Calu3 (cell line): ENCODE data around the gene ZNF77. TPM values are rescaled to one million over a fixed set of nuclear protein-coding genes. Genes with fewer than 3 reads are reported as not detected.
"Not testable (repeated sequence)": the region's sequence is repeated elsewhere in the genome, so short reads cannot be mapped to it uniquely, and the experiment has no call there.

Experiments
- BruUV-seq: library from RNA; stranded (reverse); fragments of 400-500 nt; replicated peaks from 2 replicates; lab custom pipeline; 2021; lab: Mats Ljungman, UMichigan
- CTCF ChIA-PET: fragments of 300-600 bp; sonication (Branson Sonifier 250); formaldehyde crosslinking; loops from one replicate; lab custom pipeline; 2022; ENCODE audit warnings: antibody characterized with exemption; lab: Charles Lee
- DNase-seq: peaks from one replicate; pipeline ENCODE4 v3.0.0; 2022
- H3K27ac Mint-ChIP-seq: one replicate; pipeline ENCODE4 v1.8.0; 2022; ENCODE audit warnings: mixed read lengths; ENCODE audit not compliant: unreplicated experiment
- H3K27me3 Mint-ChIP-seq: one replicate; pipeline ENCODE4 v1.8.0; 2022; ENCODE audit warnings: mixed read lengths; ENCODE audit not compliant: unreplicated experiment
- H3K36me3 Mint-ChIP-seq: one replicate; pipeline ENCODE4 v1.8.0; 2022; ENCODE audit warnings: mild to moderate bottlenecking, moderate library complexity, mixed read lengths; ENCODE audit not compliant: insufficient read depth, unreplicated experiment
- H3K4me1 Mint-ChIP-seq: one replicate; pipeline ENCODE4 v1.8.0; 2022; ENCODE audit warnings: mild to moderate bottlenecking, low read depth, mixed read lengths; ENCODE audit not compliant: unreplicated experiment
- H3K4me3 Mint-ChIP-seq: one replicate; pipeline ENCODE4 v1.8.0; 2022; ENCODE audit warnings: mild to moderate bottlenecking, low read depth, moderate library complexity, mixed read lengths; ENCODE audit not compliant: unreplicated experiment
- H3K9me3 Mint-ChIP-seq: one replicate; pipeline ENCODE4 v1.8.0; 2022; ENCODE audit warnings: low read depth, mixed read lengths; ENCODE audit not compliant: unreplicated experiment
- intact Hi-C: fragments of 100-400 bp; cut with micrococcal nuclease; formaldehyde crosslinking; loops from one replicate; pipeline ENCODE4 v1.10.0; 2022; ENCODE audit not compliant: unreplicated experiment
- total RNA-seq: library from RNA; stranded (reverse); gene quantifications from 2 replicates; pipeline ENCODE4 v1.2.3, GENCODE V29; 2022
- TF ChIP-seq, protein P1 (sequence below): fragments of 200-600 bp; IDR thresholded peaks from one replicate; pipeline ENCODE4 v1.8.0; 2022; ENCODE audit warnings: antibody characterized with exemption; ENCODE audit not compliant: unreplicated experiment

The ZNF77 gene
- total RNA-seq, 1 experiment from 2014 or later: 5.0 TPM

DNA sequence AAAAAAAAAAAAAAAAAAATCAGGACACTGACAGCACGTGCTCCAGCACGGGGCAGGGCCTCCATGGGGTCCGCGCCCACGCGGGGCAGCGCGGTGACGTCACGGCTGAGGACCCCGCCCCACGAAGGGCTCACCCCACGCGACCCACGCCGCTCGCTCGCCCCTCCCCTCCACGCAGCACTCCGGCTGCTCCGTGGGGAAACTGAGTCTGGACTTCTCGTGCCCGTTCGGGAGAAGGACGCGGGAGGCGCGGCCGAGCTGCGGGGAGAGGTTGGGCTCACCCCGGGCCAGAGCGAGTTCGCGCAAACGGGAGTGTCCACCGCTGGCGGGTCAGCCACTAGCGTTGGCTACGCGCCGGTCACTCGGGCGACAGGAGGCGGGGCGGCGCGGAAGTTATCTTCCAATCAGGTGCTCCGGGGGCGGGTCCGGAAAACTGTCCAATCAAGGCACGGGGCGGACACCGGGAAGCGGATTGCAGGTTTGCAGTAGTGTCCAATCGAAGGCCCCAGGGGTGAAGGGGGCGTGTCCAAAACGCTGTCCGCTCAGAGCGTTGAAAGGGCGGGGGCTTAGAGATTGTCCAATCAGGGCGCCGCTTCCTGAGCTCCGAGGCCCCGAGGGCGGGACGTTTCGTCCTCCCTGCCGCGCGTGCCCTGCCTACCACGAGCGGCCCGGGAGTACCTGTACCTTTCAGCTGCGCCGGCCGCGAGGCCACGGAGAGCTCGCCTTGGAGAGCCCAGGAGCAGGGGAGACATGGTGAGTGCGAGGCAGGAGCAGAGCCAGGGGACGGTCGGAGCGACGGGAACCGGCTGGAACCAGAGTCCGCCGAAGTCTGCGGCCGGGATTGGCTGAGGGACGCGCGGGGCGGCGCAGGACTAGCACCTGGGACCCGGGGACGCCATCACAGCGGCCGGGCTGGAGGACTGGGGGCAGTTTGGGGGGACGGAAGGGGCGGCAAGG, 44.2 kb downstream of the ZNF77 start, which contains the start of gene ZNF57:
Gene ZNF57, plus strand, starts transcription at position 633 of the 957 bp plus-strand sequence. Its CDS starts 118 bp downstream, at position 751.
- Mint-ChIP-seq H3K9me3 (no peaks in the 10 kb centered on the region), H3K27ac (peak within 1 kb of the TSS; percentile 82), H3K36me3 (peaks cover 21% of the 10 kb centered on the region), H3K4me3 (peak within 1 kb of the TSS; percentile 81), H3K27me3 (no peaks in the 10 kb centered on the region), H3K4me1 (peaks cover 12% of the 10 kb centered on the region)
- BruUV-seq: no TSS peak
- TF ChIP-seq, protein P1, sequence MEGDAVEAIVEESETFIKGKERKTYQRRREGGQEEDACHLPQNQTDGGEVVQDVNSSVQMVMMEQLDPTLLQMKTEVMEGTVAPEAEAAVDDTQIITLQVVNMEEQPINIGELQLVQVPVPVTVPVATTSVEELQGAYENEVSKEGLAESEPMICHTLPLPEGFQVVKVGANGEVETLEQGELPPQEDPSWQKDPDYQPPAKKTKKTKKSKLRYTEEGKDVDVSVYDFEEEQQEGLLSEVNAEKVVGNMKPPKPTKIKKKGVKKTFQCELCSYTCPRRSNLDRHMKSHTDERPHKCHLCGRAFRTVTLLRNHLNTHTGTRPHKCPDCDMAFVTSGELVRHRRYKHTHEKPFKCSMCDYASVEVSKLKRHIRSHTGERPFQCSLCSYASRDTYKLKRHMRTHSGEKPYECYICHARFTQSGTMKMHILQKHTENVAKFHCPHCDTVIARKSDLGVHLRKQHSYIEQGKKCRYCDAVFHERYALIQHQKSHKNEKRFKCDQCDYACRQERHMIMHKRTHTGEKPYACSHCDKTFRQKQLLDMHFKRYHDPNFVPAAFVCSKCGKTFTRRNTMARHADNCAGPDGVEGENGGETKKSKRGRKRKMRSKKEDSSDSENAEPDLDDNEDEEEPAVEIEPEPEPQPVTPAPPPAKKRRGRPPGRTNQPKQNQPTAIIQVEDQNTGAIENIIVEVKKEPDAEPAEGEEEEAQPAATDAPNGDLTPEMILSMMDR: no peak
- CTCF ChIA-PET: interaction anchor here (0.6 to 1.0 kb wide), 4 partner anchors 13 to 478 kb away, joined by 3 to 6 read pairs (median 4); partner anchors contain the start of gene ZNF555
- peak; percentile 97 for DNase-seq
- intact Hi-C loops: no loop called here

DNA sequence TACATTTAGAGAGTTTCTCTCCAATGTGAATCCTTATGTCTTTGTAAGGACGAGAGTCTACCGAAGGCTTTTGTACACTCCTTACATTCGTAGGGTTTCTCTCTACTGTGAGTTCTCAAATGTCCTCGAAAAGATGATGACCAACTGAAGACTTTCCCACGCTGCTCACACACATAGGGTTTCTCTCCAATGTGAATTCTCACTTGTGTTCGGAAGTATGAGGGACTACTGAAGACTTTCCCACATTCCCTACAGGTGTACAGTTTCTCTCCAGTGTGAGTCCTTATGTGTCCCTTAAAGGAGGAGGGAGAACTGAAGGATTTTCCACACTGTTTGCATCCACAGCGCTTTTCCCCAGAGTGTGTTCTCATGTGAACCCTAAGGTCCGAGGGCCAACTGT, 48.1 kb downstream of the ZNF77 start:
- Mint-ChIP-seq H3K27ac (no peak overlapping the region), H3K36me3 (peaks cover 16% of the 10 kb centered on the region), H3K4me1 (peaks cover 3% of the 10 kb centered on the region), H3K9me3 (no peaks in the 10 kb centered on the region), H3K4me3 (no peak overlapping the region), H3K27me3 (no peaks in the 10 kb centered on the region)
- CTCF ChIA-PET: no interaction called here
- TF ChIP-seq, protein P1: no peak
- no peak for DNase-seq
- intact Hi-C loops: no loop called here
- BruUV-seq: no TSS peak

DNA sequence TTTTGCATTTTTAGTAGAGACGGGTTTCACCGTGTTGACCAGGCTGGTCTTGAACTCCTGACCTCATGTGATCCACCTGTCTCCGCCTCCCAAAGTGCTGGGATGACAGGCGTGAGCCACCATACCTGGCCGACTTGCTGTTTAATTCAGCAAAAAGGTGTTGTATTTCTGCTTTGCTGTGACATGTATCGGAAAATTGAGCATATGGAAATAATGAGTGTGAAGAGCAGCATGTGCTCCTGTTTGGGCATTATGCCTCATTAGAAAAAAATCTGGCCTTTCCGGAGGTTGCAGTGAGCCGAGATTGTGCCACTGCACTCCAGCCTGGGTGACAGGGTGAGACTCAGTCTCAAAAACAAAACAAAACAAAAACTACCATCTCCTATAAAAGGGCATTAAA, 54.2 kb downstream of the ZNF77 start:
- BruUV-seq, H3K9me3 Mint-ChIP-seq, H3K36me3 Mint-ChIP-seq, H3K27me3 Mint-ChIP-seq, H3K27ac Mint-ChIP-seq, intact Hi-C loops, H3K4me1 Mint-ChIP-seq, H3K4me3 Mint-ChIP-seq, DNase-seq: not testable (repeated sequence)
- CTCF ChIA-PET: interaction anchor here (0.6 kb wide), 1 partner anchor 534 kb away, joined by 3 read pairs; no protein-coding TSS in a partner anchor

DNA sequence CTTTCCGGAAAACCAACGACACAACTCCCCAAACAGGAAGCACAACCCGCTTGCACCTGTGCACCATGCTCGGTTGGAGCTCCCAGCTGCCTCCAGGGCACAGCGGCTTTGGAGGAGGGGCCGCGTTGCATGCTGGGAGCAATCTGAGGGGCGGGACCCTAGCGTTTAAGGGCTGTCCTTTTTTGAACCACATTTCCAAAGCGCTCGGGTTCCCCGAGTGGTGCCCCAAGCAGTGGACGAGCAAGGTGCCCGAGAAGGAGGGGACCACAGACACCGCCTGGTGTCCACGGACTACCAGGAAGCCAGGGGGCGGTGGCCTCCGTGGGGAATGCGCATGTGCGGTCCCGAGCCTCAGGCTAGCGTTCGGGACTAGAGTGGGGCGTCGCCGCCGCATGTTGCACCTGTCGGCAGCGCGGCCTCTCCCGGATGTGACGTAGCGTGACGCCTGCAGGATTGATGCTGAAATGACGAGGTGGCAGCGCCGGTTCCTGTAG, 56.0 kb downstream of the ZNF77 start:
- H3K27ac Mint-ChIP-seq: no peak overlapping the region
- H3K9me3 Mint-ChIP-seq: no peaks in the 10 kb centered on the region
- no peak overlapping the region for H3K4me3 Mint-ChIP-seq
- no peak for DNase-seq
- H3K27me3 Mint-ChIP-seq: no peaks in the 10 kb centered on the region
- CTCF ChIA-PET: no interaction called here
- TF ChIP-seq, protein P1: no peak
- H3K4me1 Mint-ChIP-seq: peaks cover 10% of the 10 kb centered on the region
- intact Hi-C loops: no loop called here
- BruUV-seq: no TSS peak
- no peaks in the 10 kb centered on the region for H3K36me3 Mint-ChIP-seq
